ENCODE measurements around the gene CLDN9.
"Not testable (repeated sequence)": the region's sequence is repeated elsewhere in the genome, so short reads cannot be mapped to it uniquely, and the experiment has no call there.

CLDN9 gene

DNA sequence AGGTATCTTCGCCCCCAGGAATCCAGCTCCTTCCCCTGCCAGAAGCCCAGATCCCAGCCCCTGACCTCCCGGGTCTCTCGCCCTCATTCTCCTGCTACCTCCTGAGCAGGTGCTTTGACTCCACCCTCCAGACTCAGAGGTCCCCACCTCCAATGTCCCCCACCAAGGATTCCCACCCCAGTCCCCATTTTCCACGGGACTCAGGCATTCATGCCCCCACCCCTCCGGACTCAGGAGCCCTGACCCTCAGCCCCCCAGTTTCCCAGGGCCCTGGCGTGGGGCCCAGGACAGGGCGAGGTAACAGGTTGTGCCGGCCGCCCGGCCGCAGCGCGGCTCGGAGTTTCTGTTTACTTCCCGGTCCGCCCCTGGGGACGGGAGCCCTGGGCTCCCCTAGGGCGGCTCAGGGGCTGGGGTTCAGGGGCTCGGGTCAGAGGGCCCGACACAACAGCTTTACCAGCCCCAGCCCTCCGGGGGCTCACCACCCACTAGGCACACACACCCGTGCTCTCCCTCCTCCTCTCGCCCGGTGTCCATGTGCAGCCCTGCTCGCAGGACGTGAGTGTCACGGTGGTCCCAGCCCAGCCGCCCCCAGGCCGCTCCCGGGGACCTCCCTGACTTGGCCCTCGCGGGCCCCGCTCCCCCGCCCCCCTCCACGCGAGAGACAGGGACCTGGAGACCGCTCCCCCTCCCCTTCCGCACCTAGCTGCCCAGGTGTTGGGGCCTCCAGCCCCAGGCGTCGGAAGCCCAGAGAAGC, 23.4 kb downstream of the CLDN9 start:
- no peak for DNase-seq

DNA sequence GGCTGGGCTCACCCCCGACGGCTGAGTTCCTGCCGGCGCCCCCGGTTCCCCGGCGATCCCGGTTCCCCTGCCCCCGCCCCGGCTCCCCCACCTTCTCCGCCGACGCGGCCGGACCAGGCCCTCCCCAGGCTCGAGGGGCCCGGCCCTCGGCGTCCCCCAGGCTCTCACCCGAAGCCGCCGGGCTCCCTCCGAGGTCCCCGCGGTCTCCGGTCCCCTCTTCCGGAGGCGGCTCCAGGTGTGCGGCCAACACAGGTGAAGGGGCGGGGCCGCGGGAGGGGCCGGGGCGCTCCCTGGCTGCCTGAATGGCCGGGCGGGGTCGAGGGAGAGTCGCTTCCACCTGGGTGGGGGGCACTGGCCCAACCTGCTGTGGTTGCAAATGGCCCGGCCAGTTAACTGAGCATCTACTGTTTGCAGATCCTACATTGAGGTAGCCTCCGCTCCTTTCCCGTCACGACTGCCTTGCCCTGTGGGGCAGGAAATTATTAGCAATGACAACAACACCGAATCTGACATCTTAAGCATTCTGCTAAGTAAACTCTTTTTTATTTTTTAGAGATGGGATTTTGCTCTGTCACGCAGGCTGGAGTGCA, 24.1 kb downstream of the CLDN9 start, which contains the start of gene BICDL2:
Gene BICDL2, minus strand, starts transcription at position 219 of the 590 bp plus-strand sequence. CDS start 1,448 bp downstream, outside the sequence.
- DNase-seq, result no peak

DNA sequence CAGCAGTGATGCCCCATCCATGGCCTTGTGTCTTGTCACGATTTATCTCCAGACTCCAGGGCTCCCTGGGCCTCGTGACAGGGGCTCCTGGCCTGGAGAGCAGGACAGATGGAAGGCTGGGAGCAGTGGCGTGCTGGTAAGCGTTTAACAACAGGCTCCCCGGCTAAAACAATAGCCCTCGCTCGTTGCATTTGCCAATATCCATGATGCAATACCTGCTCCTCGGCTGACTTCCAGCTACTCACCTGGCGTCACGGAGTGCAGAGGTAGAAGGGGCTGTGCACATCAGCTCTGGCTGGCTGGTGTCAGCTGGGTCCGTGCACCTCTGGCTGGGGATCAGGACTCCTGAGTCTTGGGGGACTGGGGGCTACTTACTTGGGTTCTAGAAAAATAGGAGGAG, 25.5 kb downstream of the CLDN9 start:
- no peak for DNase-seq

DNA sequence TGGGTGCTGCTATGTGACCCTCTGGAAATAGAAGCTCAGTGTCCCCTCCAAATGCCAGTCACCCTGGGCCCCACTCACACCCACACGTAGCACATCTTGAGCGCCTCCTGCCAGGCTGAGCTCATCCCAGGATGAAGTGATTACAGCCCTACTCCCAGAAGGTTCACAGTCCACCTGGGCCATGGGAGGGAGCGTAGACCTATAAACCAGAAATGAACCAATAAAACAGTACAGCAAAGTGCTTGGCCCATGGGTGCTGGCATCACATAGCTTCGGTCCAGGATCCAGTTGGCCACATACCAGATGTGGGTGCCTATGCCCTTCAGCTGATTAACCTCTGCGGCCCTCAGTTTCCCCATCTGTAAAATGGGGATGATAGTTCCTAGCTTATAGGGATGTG, 26.2 kb downstream of the CLDN9 start:
- no peak for DNase-seq

DNA sequence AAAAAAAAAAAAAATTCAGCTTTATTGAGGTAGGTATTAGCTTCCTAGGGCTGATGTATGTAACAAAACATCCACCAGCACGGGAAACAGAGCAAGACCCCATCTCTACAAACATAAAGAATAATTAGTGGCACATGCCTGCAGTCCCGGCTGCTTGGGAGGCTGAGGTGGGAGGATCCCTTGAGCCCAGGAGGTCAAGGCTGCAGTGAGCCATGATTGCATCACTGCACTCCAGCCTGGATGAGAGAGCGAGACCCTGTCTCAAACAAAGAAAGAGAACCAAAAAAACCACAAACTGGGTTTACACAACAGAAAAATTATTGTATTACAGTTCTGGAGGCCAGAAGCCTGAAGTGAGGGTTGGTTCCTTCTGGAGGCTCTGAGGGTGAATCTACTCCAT, 29.7 kb downstream of the CLDN9 start:
- no peak for DNase-seq

DNA sequence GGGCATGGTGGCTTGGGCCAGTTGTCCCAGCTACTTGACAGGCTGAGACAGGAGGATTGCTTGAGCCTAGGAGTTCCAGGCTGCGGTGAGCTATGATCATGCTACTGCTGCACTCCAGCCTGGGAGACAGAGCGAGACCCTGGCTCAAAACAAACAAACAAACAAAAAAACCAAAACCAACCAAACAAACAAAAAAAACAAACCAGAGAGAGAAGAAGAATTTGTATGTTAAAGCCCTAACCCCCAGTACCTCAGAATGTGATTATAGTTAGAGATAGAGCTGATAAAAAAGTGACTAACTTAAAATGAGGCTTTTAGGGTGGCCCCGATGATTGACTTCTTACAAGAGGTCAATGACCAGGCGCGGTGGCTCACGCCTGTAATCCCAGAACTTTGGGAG, 32.0 kb downstream of the CLDN9 start:
- DNase-seq, result no peak

DNA sequence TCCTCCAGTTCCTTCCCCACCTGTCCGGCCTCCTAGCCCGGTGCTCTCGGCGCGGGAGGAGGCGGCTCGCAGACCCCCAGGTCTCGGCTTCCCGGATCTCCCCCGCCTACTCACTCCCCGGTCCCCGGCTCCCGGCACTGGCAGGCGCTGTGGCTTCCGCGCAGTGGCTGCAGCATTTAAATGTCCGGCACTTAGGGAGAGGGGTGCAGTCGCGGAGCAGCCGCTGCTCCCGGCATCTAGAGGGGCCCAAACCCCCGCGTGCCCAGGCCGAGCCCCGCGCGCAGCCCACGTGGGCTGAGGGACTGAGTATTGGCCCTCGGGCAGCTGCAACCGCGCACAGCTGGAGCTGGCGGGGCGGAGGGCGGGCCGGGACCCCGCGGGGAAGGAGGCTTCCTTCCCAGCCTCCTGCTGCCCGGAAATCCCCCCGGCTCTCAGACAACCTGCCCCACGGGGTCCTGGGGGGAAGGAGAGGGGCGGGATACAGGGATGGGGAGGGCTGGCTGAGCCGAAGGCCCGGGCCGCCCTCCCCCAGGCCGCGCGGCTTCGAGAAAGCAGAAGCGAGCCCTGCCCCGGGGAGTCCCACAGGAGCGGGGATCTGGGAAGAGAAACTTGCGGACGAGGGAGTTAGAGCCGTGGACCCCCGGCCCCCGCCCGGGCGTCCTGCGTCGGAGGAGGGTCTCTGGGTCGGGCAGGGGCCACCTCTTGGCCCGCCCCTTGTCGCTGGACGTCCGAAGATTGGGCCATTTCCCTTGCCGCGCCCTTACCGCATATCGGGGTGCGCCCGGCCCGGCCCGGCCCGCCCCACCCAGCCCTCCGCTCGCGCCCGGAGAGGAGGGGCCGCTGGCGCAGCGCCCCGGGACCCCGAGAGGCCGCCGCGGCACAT, 33.3 kb downstream of the CLDN9 start, which contains the start of gene MMP25:
Gene MMP25, plus strand, starts transcription at position 804 of the 883 bp plus-strand sequence. CDS start 357 bp downstream, outside the sequence.
- DNase-seq, result no peak

DNA sequence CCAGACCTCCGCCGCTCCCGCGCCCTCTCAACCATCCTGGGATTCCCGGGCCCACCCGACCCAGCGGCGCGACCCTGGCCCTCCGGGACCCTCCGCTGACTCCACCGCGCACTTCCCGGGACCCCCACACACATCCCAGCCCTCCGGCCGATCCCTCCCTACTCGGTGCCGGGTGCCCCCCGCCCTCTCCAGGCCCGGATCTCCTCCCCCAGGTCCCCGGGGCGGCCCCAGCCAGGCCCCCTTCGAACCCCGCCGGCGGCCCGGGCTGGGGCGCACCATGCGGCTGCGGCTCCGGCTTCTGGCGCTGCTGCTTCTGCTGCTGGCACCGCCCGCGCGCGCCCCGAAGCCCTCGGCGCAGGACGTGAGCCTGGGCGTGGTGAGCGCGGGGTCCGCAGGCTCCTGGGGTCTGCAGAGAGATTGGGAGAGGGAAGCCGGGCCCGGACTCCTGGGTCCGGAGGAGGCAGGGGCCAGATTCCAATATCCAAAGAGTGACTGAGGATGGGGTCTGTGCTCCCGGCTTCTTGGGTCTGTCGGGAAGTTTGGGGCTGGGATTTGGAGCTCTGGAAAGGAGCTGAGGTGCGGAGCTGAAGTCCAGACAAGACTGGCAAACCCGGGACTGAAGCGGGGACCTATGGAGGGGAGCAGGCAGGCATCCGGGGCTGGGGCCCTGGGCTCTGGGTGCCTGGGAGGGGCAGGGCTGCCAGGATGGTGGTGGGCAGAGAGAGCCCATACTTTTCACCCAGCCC, 34.1 kb downstream of the CLDN9 start:
- no peak for DNase-seq

DNA sequence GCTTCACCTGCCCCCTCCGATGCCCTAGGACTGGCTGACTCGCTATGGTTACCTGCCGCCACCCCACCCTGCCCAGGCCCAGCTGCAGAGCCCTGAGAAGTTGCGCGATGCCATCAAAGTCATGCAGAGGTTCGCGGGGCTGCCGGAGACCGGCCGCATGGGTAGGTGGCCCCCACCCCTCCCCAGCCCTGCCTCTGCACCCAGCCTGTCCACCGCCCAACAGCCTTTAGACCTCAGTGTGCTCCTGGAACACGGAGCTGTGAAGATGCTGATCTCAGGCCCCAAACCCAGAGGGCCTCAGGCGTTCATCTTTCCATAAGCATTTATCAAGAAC, 34.6 kb downstream of the CLDN9 start:
- no peak for DNase-seq

DNA sequence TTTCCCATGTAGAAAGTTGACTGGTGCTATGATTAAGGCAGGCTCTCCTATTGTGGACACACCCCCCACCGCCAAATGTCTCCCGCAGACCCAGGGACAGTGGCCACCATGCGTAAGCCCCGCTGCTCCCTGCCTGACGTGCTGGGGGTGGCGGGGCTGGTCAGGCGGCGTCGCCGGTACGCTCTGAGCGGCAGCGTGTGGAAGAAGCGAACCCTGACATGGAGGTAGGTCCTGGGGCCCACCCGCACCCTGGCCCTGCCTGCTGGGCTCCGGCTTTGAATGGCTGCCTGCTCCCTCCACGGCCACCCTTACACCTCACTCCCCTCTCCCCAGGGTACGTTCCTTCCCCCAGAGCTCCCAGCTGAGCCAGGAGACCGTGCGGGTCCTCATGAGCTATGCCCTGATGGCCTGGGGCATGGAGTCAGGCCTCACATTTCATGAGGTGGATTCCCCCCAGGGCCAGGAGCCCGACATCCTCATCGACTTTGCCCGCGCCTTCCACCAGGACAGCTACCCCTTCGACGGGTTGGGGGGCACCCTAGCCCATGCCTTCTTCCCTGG, 37.3 kb downstream of the CLDN9 start:
- no peak for DNase-seq

DNA sequence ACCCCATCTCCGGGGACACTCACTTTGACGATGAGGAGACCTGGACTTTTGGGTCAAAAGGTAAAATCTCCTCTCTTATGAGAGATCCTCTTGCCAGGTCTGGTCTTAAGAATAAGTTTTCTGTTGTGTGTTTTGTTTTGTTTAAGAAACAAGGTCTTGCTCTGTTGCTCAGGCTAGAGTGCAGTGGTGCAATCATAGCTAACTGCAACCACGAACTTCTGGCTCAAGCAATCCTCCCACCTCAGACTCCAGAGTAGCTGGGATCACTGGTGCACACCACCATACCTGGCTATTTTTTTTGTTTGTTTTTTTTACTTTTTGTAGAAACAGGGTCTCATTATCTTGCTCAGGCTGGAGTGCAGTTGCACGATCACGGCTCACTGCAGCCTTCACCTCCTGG, 37.8 kb downstream of the CLDN9 start:
- no peak for DNase-seq

DNA sequence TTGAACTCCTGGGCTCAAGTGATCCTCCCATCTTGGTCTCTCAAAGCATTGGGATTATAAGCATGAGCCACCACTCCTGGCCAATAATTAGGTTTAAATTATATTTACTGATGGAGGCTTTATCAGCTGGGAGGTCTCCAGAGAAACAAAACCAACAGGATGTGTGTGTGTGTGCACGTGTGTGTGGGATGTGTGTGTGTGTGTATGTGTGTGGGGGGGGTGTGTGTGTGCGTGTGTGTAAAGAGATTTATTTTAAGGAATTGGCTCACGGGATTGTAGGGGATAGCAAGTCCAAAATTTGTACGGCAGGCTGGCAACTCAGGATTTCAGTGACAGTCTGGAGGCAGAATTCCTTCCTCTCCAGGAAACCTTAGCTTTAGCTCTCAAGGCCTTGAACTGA, 38.3 kb downstream of the CLDN9 start:
- DNase-seq, result no peak

DNA sequence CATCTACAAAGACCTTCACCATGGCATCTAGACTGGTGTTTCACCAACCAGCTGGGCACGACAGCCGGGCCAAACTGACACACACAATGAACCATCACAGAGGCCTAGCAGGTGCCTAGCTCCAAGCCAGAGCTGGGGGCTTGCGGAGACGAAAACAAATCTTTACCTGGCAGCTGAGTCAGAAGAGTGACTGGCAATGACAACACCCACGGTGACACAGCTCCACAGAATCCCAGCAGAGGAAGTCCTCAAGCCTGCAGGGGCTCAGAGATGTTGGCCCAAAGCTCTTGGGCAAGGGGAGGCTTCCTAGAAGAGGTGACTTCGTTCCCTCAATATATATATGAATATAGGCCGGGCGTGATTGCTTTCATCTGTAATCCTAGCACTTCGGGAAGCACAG, 38.8 kb downstream of the CLDN9 start:
- DNase-seq, result no peak

DNA sequence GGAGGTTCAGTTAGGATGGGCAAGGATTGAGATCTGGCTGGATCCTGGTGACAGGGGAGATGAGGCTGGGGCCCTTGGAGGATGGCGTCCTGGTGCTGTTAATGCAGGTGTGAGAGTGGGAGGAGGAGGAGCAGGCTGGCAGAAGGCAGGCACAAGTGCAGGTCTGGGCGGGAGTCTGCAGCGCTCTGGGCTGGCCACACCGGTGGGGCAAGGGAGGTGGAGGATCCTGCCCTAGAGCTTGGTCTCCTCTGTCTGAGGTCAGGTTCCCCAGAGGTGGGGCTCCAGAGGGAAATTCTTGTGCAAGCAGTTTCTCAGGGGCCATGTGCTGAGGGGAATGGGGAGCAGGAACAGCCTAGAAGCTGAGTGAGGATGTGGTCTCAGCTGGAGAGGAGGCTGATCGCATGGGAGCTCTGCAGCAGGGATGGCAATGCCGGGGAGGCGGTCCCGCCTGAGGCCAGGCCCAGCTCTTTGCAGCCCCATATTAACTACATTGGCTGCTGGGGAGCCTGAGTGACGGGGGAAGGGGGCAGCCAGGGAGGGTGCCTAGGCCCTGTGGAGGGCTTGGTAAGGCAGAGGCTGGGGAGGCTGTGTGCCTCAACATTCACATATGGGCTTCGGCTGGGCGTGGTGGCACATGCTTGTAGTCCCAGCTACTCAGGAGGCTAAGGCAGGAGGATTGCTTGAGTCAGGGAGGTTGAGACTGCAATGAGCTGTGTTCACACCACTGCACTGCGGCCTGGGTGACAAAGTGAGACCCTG, 40.0 kb downstream of the CLDN9 start:
- DNase-seq, result not testable (repeated sequence)

DNA sequence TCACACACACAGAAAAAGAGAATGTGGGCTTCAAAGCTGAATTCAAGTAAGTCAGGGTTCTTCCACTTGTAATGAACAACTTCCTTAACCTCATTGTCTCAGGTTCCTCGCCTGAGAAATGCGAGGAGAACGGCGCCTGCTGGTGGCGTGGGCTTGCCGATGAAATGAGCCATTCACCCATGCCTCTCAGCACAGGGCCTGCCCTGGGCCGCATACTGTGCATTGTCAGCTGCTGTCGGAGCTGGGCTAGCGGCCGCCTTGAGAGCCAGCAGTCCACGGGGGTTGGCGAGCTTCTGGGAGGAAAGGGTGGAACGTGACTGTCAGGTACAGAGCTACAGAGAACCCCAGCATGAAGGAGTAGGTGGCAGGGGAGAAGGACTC, 40.6 kb downstream of the CLDN9 start:
- not testable (repeated sequence) for DNase-seq

DNA sequence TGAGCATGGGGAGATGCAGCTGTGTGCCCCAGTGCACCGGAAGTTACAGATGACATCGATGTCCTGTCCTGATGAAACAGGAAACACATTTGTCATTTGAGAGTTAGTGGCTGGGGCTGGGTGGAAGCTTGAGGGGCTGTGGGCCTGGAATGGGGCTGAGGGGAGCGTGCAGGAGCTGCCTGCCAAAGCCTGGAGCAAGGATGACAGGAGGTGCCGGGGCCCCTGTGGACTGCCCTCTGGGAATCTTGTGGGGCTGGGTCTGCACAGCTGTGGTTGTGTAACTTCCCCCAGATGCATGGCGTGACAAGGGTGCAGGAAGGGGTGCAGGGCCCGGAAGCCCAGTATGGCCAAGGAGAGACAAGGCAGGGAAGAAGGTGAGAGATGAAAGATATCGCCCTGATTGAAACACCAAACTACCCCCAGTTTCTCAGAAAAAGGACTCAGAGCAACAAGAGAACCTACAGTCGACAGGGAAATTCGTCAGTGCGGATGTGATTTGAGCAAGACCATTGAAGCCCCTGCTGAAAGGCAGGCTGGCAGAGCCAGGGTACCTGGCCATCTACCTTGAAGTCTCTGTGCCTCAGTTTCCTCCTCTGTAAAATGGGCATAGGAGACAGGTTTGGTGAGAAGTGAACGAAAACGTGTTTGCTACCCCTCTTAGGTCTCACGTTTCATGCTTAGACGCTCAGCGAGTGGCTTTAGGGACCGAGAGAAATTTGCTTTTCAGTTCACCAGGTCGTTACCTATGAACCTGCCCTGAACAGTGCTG, 42.4 kb downstream of the CLDN9 start:
- no peak for DNase-seq

DNA sequence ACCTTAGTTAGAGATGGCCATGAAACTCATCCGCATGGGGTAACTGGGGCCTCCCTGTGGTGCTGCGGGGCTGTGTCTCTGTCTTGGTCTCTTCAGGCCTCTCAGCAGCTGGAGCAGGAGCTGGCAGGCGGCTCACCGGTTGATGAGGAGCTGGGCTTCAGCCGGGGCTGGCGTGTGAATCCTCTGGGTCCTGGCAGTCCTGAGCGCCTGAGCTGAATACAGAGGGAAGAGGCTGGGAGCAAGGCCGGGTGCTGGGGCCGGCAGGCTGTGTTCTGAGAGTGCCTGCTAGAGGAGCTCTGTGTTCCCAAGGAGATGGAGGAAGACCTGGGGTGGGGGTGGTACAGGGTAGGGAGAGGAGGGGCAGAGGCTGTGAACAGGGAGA, 43.0 kb downstream of the CLDN9 start:
- not testable (repeated sequence) for DNase-seq

DNA sequence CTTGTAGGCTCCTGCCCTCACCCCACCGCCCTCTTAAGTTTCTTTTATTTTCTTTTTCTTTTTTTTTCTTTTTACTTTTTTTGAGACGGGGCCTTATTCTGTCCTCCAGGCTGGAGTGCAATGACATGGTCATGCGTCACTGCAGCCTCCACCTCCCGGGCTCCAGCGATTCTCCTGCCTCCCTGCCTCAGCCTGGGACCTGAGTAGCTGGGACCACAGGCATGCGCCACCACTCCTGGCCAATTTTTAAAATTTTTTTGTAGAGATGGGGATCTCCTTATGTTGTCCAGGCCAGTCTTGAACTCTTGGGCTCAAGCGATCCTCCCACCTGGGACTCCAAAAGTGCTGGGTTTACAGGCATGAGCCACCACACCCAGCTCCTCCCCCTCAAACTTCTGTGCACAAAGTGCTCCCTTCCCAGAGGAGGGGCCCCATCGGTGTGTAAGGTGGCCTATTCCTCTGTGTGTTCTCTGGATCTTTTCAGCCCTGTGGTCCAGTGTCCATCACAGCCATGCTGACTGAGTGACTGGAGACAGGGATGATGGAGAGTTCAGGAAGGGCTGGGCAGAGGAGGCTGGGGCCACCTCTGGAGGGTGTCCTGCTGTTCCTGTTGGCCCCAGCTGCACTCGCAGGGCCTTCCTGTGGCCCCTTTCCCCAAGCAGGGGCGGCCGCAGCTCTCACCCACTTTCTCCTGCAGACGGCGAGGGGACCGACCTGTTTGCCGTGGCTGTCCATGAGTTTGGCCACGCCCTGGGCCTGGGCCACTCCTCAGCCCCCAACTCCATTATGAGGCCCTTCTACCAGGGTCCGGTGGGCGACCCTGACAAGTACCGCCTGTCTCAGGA, 43.8 kb downstream of the CLDN9 start:
- no peak for DNase-seq

DNA sequence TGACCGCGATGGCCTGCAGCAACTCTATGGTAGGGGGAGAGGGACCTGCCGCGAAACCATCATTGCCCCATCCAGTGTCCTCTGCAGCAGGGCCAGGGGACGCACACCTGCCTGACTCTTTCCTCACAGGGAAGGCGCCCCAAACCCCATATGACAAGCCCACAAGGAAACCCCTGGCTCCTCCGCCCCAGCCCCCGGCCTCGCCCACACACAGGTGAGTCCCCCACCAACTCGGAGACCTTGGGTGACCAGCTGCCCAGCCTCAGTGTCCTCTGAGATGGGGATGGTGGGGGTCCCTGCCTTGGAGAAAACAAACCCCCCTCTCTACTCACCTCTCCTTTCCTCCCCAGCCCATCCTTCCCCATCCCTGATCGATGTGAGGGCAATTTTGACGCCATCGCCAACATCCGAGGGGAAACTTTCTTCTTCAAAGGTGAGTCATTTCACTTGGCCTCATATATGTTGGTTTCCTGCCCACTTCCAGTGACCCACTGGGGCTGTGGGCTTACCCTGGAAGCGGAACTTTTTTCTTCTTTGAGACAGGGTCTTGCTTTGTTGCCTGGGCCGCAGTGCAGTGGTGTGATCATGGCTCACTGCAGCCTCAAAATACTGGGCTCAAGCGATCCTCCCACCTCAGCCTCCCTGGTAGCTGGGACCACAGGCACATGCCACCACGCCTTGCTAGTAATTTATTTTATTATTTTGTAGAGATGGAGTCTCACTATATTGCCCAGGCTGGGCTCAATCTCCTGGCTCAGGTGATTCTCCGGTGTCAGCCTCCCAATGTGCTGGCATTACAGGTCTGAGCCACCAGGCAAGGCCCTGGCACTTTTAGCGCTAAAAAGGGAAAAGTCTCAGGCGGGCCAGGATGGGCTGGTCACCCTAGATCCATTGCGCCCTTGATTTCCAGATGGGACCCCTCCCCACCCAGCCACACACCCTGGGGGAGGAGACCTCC, 44.7 kb downstream of the CLDN9 start:
- no peak for DNase-seq

Data from left hindlimb (tissue), 1 donor.